Coronary artery (tissue), 2 donors: Measurements from ENCODE around the gene NMU.
"Not testable (repeated sequence)": the region's sequence is repeated elsewhere in the genome, so short reads cannot be mapped to it uniquely, and the experiment has no call there.

Experiments
- DNase-seq: peaks from one replicate; pipeline ENCODE4 v3.0.0-alpha.2; 2017; ENCODE audit warnings: low spot score
- H3K27ac ChIP-seq, 2 donors: fragments of 200-600 bp; sonication (generic); one replicate each; pipeline ENCODE4 v1.5.1; 2016 to 2019
- H3K4me3 ChIP-seq: fragments of 200-600 bp; sonication (generic); 2 replicates; pipeline ENCODE4 v1.5.1; 2016; ENCODE audit warnings: mild to moderate bottlenecking, moderate library complexity
- CTCF ChIP-seq: fragments of 200-600 bp; sonication (generic); IDR thresholded peaks from one replicate; pipeline ENCODE4 v1.5.1; 2019; ENCODE audit warnings: antibody characterized with exemption

The NMU gene

GRCh38 chr4:55635741-55636655 is at the start of gene NMU:
NMU (minus strand) TSS chr4:55636298; CDS start chr4:55636192, 106 bp downstream.
- no peak within 1 kb of the TSS for H3K27ac ChIP-seq
- no peak for DNase-seq
- TF ChIP-seq CTCF = no peak
- H3K4me3 ChIP-seq = peak within 1 kb of the TSS; percentile 78

GRCh38 chr4:55684276-55684675 is 48.2 kb upstream of the NMU start:
- no peak for DNase-seq
- Histone ChIP-seq H3K4me3 (no peak overlapping the region), H3K27ac (no peak overlapping the region)
- no peak for TF ChIP-seq CTCF

- H3K4me3 ChIP-seq, DNase-seq: not testable (repeated sequence)
Observed at GRCh38 chr4:55682797-55683196, 46.7 kb upstream of the NMU start.

GRCh38 chr4:55682295-55682694 is 46.2 kb upstream of the NMU start:
- no peak overlapping the region for H3K4me3 ChIP-seq
- H3K27ac ChIP-seq = no peak overlapping the region
- no peak for TF ChIP-seq CTCF
- DNase-seq = no peak

More at GRCh38 chr4:55682797-55683196, 46.7 kb upstream of the NMU start:
- not testable (repeated sequence) for H3K27ac ChIP-seq

- no peak overlapping the region for H3K4me3 ChIP-seq
- H3K27ac ChIP-seq = no peak overlapping the region
- TF ChIP-seq CTCF = no peak
- no peak for DNase-seq
Observed at GRCh38 chr4:55681430-55681829, 45.3 kb upstream of the NMU start.

GRCh38 chr4:55675196-55675793 is 39.2 kb upstream of the NMU start:
- DNase-seq = no peak
- Histone ChIP-seq H3K4me3 (no peak overlapping the region), H3K27ac (no peak overlapping the region)
- TF ChIP-seq CTCF = no peak

- DNase-seq = no peak
- H3K4me3 ChIP-seq = no peak overlapping the region
- no peak overlapping the region for H3K27ac ChIP-seq
- no peak for TF ChIP-seq CTCF
Observed at GRCh38 chr4:55673424-55673823, 37.3 kb upstream of the NMU start.
